AG09319 (cell line): ENCODE data around the gene LAMC3.

Source experiments
- DNase-seq: peaks from one replicate; pipeline ENCODE4 v3.0.0-alpha.2; 2010; ENCODE audit warnings: low read depth; ENCODE audit errors: extremely low read depth
- CTCF ChIP-seq: IDR thresholded peaks from 2 replicates; pipeline ENCODE4 v1.5.1; 2011; ENCODE audit warnings: low read depth, mild to moderate bottlenecking, inconsistent platforms, low read length, moderate library complexity

Gene LAMC3

DNA sequence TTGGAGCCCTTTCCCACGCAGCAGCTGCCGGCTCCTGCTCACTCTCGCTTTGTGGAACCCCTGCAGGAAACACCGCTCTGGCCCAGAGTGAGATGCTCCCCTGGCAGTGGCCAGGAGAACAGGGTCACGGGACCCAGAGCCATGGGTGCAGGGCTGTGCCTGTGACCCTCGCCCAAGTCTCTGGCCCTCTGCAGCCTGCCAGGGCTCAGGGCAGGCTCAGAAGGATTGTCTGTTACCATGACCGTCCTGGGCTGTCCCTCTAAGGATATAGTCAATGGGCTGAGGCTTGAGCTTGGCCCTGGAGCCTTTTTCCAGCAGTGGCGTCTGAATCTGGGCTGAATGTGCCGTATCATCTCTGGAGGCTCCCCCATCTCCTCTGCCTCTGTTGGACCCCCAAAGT is 58.7 kb downstream of the LAMC3 start:
- no peak for DNase-seq
- TF ChIP-seq CTCF: no peak

DNA sequence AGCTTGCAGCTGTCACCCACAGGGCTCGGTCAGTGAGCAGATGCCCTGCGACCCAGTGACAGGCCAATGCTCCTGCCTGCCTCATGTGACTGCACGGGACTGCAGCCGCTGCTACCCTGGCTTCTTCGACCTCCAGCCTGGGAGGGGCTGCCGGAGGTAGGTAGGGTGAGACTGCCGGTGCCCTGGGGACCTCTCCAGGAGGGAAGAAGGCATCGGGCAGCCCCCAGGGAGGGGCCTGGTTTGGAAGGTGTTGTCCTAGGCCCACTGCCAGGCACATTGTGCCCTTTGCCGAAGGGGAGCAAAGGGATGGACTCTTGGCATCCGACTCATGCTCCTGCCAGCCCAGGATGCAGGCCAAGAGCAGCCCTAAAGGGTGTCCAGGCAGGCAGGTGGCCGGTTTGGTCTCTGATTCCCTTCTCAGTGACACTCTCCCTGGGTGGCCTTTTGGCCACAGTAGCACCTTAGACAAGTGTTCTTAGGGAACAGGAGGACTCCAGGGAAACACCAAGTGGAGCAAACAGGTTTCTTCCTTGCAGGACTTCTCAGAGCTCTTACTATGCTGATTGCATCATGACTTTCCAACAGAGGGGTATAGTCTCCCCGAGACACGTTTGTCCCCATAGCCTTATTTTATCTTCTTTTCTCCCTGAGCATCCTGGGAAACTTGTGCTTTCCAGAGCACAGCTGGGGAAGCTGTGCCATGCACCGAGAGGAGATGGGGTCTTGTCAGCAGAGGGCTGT is 59.3 kb downstream of the LAMC3 start:
- TF ChIP-seq CTCF: no peak

GRCh38 chr9:131069699-131070098 is 60.7 kb downstream of the LAMC3 start:
- no peak for TF ChIP-seq CTCF

More for the DNA sequence above, 59.3 kb downstream of the LAMC3 start:
- no peak for DNase-seq

DNA sequence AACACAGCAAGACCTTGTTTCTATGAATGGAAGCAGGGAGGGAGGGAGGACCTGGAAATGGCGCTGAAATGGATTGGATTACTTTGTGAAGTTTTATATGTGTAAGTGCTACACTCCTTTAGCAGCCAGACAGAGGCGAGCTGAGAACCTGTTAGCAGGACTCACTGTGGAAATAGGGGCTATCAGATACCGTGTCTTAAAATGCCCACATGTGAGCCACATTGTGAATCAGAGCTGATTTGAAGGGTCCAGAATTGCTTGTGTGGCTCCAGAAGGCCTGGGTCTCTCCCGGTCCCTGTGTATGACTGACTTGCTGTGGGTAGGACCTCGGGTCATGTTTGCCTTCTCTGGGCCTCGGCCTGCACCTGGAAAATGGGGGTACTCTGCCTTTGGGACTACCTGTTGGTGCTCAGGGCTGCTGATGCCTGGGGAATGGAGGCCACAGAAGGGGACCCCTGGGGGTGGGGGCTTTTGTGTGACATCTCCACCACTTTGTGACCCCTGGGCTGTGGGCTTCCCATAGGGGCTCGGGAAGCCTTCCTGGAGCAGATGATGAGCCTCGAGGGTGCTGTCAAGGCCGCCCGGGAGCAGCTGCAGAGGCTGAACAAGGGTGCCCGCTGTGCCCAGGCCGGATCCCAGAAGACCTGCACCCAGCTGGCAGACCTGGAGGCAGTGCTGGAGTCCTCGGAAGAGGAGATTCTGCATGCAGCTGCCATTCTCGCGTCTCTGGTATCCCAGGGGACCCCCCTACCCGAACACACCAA is 63.3 kb downstream of the LAMC3 start:
- DNase-seq: no peak
- no peak for TF ChIP-seq CTCF

More at GRCh38 chr9:131069699-131070098, 60.7 kb downstream of the LAMC3 start:
- DNase-seq: no peak

- DNase-seq: no peak
- no peak for TF ChIP-seq CTCF
Measured at GRCh38 chr9:131072871-131073237, 63.9 kb downstream of the LAMC3 start.

- DNase-seq: no peak
- TF ChIP-seq CTCF: no peak
Measured at GRCh38 chr9:131076347-131077195, 67.6 kb downstream of the LAMC3 start.
